Activated naive CD4-positive, alpha-beta T cell treated with anti-CD3 and anti-CD28 coated beads, Interleukin-2, amount 10 ng/mL, durations not matched to agents 5 hours and 36 hours (primary cell): ENCODE results near the gene FMO5. TPM values are rescaled to one million over a fixed set of nuclear protein-coding genes. Genes with fewer than 3 reads are reported as not detected.

ENCODE experiments used
- total RNA-seq, 2 experiments: library from RNA; stranded (reverse); gene quantifications; one replicate each; pipeline ENCODE4 v1.2.3, GENCODE V29; 2021

The FMO5 gene, protein sequence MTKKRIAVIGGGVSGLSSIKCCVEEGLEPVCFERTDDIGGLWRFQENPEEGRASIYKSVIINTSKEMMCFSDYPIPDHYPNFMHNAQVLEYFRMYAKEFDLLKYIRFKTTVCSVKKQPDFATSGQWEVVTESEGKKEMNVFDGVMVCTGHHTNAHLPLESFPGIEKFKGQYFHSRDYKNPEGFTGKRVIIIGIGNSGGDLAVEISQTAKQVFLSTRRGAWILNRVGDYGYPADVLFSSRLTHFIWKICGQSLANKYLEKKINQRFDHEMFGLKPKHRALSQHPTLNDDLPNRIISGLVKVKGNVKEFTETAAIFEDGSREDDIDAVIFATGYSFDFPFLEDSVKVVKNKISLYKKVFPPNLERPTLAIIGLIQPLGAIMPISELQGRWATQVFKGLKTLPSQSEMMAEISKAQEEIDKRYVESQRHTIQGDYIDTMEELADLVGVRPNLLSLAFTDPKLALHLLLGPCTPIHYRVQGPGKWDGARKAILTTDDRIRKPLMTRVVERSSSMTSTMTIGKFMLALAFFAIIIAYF
- under 1 TPM; 0.55 to 0.89 TPM for total RNA-seq

DNA sequence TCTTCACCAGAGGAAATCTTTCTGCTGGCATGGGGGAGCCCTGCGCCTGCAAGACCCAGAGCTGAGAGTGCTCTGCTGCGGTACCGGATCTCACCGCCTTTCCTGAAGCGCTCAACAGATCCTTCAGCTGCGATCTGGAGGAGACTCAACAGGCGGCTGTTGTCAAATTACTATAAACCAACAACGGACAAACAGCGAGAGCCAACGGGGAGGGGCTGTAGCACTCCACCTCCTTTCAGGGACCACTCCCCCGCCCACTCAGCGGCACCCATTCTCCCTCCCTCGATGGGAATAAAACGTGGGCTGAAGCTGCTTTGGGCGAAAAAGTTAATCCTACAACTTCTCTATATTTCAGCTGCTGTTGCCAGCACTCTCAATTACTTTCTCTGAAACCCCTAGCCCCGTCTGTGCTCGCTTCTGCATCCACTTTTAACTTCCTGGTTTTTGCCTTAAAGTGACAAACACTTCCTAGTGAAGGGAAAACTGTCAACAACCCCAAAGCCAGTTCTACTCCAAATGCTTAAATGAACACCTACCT lies at the start of gene FMO5:
Gene FMO5, minus strand, starts transcription at position 147 of the 538 bp plus-strand sequence. CDS start 310 bp downstream, outside the sequence.

DNA sequence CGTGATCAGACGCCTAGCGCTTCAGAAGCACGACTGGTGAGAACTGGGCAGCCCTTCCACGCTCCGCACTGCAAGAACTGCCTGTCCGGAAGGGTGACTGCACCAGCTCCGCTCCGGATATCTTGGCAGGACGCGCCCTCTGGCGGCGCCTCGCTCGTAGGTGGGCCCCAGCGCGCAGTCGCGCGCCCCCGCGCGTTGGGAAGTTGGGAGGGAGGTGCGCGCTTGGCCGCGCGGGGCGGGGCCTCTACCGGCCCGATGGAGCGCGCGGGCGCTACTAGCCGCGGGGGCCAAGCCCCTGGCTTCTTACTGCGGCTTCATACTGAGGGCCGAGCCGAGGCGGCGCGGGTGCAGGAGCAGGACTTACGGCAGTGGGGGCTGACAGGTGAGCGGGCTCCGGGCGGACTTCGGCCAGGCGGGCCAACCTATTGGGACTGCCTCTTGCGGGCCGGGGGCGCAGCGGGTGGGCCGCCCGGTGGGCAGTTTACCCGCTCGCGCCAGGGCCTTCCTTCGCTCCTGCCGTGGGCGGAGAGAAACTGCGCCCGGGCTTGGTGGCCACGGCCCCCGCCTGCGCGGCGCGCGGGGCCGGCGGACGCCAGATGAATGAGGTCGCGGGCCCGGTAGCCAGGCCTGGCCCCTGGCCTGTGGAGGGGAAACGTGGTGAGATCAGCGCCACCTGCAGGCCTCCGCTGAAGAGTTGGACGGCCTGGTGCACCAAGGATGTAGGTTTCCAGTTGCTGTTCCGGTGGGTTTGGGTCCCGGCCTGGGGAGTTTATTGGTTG lies 17.5 kb upstream of the FMO5 start, which contains the start of gene CHD1L:
Gene CHD1L, plus strand, starts transcription at position 236 of the 779 bp plus-strand sequence. Its CDS starts 20 bp downstream, at position 256.

DNA sequence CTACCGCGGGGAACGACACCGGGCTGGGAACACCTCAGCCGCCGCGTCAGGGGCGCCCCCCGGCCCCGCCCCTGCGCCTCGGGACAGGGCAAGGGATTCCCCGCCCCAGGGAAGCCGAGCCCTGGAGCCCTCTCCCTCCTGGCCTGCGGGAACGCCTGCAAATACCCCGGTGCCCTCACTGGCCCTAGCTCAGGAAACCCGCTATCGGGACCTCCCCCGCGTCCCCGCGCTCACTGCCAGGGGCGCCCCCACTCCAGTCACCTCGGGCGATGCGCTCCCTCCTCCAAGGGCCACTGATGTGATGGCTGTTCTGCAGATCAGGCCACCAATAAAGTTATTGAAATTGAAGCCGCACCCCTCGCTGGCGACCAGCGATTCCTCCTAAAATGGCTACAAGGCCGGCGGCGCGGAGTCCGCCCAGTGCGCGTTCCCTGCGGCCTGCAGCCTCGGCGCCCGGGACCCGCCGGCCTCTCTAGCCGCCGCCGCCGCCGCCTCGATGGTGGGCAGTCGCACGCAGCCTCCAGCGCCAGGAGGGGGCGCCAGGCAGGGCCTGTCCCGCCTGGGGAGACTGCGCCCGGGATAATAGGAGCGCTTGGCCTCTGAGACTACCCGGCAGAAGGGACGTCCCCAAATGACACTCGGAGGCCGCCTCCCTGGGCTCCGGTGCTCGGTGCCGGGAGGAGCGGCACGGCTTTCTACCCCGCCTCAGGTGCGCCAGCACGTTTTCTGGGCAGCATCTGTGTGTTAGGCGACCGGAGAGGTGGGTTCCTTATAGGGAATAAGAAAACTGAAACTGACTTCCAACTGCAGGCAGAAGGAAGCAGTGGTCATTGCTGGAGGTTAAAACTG lies 52.7 kb downstream of the FMO5 start, which contains the start of gene PRKAB2:
Gene PRKAB2, minus strand, starts transcription at position 303 of the 849 bp plus-strand sequence. CDS start 326 bp downstream, outside the sequence.

Other genes with a start within 250 kb of the FMO5 start
- 10 to 100 TPM; 11.9 to 12.1 TPM for gene PRKAB2, start 52.9 kb downstream of the FMO5 start, total RNA-seq
- gene CHD1L, start 17.3 kb upstream of the FMO5 start, total RNA-seq = 10 to 100 TPM; 56.4 to 56.9 TPM